Activated naive CD4-positive, alpha-beta T cell treated with Interleukin-2 at 50 U/mL for 16 hours (primary cell): ENCODE measurements around the gene GAS7.

ENCODE experiments used
- DNase-seq: peaks from one replicate; pipeline ENCODE4 v3.0.0-alpha.2; 2020

Gene GAS7

DNA sequence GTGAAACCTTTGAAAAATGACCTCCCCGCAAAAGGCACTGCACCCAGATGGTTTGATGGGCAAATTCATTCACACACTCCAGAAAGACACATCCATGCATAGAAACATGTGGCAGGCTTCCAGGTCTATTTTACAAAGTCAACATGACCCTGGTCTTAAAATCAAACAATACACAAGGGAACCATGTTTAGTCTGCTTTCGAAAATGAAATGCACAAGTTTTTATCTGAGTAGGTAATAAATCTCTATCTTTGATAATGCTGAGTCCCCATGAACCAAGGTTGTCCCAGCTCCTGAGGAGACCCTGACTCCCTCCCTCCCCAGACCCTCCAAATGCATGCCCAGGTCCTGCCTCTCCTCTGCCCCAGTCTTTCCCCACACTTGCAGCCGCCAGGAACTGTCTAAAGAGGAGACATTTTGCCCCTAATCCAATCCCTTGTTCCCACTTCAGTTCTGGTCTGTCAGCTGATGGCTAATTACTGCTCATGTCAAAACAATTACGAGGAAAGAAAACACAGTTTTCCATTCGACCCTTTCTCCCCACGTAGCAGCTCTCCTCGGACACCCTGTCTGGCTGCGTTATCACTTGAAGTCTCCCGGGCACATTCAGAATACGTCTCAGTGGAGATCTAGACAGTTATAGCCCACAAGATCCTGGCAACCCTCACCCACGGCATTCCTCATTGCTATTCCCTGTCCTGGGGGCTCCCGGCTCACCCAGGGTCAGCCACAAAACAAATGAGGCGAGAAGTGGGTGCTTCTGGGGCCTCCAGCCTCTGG, 224.5 kb downstream of the GAS7 start:
- DNase-seq = no peak

DNA sequence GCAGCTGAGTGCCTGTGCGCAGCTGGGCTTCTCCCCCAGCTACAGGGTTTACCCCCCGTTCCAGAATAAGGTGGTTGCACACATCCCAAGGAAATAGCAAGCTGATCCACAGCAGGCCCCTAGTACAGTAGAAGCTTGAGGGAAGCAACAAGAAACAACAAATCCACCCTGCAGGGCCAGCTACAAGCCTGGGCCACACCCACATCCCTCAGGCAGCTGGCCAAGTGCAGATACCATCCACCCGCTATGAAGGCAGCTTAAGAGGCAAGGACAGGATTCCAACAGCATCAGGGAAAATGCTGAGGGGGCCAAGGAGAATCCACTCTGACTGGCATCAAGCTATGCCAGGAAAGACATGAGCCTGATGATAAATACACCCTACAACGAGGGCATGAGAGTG, 226.4 kb downstream of the GAS7 start:
- no peak for DNase-seq

DNA sequence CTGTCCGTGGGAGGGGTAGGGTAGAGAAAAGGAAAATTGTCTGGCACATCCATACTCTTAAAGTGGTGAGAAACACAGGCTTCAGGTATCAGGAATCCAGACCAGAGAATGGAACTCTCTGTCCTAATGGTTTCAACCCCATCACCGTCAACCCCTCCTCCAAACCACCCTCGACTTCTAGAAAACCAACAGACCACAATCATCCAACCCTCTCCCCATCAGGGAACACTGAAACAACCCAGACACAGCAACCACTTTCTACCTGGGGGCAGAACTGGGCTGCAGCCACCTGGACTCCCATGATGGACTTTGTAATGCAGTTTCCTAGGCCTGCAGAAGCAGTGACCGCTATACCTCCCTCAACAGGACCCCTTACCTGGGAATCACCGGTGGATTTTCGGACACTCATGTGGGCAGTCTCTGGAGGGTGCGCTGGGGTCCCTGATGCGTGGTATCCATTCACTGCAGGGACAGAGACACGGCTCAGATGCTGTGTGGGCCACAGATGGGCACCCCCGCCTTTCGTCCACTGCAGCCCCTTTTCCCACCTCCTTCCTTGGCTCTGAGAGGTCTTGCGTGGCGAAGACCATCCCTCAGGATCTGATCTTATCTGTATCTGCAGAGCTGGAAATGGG, 229.0 kb downstream of the GAS7 start:
- DNase-seq = no peak

DNA sequence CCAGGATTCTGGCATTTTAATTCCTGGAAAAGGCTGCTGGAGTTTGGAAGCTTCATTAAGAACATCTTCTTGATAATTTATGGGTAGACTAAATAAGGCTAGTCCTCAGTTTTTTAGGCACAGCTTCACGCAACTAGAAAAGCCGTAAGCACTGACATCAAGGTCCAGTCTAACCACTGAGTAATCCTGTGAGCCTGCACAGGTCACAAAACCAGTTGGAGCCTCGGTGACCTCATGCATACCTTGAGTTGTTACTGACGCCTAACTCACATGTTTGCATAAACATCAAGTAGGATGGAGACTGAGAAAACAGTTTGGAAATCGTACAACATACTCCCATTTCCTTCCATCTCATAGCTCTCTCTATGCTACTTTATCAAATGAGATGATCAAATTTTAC, 229.5 kb downstream of the GAS7 start:
- DNase-seq = no peak

DNA sequence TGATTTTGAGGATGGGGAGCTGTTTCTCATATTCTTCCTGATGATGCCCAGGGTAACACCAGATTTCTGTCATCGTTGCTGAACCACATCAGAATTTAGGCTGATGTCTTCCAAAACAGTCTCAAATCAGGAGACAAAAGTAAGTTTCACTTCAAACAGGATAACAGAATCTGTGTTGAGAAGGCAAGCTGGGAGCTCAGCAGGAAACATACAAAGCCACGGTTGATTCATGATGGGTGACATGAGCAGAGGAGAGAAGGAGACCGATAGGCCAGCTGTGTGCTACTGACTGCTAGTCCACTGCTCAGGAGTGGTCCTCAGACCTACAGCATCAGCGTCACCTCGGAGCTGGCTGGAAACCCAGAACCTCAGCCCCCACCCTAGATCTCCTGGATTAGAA, 230.4 kb downstream of the GAS7 start:
- no peak for DNase-seq

DNA sequence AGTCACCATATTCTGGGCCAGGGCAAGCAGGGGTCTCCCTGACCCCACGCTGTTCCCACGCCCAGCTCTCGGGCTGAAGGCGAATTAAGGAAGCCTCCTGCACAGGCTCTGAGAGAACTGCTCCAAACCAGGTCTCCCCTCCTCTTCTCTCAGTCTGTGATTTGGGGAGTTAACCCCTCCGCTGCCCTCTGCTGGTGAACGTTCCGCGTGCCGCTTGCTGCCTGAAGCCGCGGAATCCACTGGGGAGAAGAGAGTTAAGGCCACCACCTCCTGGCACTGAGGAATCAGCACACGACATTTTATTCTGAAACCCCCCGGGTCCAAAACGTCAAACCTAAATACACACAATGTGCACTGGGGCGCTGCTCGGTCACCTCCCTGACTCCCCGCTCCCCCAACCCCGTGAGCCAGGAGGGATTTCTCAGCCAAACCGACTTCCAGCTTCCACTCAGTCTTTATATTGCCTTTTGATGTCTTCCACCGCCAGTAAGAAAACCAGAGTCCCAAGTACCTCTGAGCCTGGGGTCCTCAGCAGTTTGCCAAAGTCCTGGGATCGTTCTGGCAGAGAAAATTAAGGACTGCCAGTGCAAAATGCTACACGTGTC, 238.9 kb downstream of the GAS7 start:
- DNase-seq = no peak

DNA sequence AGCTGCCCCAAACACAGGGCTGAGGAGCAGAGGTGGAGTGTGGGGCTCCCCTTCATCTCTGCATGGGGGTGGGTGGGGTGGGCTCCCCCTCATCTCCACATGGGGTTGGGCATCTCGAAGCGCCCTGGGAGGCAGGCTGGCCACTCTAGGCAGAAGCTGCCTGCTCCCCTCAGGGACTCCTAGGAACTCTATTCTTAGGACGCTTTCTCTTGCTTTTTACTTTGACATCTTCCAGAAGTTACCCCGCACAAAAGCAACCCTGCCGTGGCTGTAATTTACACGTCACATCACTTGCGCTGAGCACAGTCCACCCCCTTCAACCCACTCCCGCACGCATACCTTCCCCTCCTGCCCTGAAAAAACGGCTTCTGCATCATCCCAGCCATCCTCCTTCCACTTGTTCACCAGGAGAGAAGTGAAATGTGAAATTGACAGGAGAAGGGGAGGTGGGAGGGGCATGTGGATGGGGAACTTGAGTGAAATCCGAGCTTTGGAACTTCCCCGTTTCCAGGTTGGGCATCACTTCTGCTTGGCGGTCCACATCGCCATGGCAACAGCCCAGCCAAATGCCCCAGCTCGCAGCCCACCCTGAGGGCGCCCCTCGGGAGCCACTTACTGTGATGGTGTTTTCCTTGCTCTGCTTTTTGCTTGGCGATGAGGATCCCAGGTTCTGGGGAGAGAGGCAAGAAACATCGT, 239.7 kb downstream of the GAS7 start:
- DNase-seq = no peak

DNA sequence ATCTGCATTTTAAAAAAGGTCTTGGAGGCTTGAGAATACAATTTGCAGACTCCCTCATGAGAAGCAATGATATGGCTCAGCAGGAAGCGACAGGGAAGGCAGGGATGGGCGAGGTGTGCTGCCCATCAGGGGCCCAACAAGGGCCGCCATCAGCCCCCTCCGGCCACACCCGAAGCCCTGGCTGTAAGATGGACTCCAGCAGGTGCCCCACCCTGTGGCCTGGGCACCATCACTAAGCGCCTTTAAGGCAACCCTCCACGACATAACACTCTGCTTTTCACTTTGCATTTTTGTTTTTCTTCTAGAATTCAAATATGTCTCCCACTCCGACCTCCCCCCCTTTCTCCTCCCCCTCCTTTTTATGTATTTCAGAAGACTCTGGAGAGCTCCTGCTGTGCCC, 241.2 kb downstream of the GAS7 start:
- DNase-seq = no peak

DNA sequence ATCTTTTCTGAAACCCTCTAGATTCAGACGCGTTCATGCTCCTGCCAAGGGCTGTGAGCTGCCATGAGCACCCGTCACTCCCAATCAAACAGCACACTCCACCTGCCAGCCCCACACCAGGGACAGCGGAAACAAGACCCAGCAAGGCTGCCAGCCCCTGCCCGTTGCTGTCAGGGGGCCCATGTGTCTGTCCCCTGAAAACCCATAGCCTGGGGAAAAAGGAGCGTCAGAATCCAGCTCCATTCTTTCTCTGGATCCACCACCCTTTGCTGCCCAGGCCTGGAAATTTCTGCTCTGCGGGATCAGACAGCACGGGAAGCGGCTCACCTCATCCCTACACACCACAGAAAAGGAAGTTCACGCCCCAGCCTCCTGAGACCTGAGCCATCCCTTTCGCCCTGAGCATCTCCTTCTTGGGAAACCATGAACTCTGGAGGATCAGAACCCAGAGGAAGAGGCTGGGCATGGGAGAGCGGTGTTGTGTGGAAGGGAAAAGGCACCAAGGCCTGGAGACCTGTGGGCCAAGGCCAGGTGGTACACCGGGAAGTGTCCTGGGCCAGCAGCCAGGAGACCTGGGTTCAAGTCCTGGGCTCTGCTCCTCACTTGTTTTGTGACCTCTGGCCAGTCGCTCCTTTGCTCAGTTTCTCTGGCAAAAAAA, 241.8 kb downstream of the GAS7 start:
- DNase-seq = no peak

DNA sequence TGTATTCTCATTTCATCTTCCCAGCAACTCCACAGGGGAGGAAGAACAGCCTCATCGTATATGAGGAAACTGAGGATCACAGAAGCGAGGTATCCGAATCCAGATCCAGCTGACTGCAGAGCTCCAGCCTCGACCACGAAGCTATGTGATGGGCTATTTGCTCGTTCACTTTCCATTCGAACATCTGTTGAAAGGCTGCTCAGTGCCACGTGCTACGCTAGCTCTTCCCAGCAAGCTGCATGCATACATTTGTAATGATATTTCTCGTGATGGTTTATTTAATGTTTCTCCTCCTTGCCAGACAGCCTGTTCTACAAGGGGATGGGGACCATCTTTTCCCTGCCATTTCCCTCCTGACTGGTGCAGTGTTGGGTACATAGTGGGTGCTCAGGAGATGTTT, 244.9 kb downstream of the GAS7 start:
- no peak for DNase-seq

DNA sequence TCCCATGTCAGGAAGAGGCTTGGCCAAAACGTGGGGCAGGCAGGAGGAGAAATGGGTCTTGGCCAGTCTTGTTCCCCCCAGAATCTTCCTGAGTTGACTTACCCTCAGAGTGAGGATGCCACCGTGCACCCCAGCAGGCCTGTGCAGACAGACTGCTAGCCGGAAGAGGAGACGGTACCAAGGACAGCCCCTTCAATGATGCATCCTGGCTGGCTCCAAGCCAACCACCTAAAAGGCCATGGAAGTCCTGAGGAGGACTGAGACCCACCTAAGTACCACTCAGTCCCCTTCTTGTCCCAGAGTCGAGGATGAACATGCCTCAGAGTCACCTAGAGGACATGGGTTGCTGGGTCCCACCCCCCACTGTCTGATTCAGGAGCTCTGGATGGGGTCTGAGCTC, 246.6 kb downstream of the GAS7 start:
- DNase-seq = no peak

DNA sequence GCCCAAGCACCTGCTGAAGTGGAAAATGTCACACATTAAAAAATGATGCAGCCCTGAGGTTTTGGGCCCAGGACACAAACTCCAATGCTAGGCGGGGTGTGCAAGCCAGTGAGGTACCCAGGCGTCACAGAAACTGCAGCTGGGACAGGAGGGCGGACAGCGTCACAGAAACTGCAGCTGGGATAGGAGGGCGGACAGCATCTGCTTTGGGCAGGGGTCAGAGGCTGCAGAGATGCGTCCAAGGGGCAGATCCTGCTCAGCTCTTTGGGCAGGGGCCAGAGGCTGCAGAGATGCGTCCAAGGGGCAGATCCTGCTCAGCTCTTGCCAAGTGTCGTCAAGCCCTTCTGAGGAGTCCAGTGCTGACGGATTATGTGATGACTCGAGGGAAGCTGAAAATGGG, 249.5 kb downstream of the GAS7 start:
- no peak for DNase-seq

DNA sequence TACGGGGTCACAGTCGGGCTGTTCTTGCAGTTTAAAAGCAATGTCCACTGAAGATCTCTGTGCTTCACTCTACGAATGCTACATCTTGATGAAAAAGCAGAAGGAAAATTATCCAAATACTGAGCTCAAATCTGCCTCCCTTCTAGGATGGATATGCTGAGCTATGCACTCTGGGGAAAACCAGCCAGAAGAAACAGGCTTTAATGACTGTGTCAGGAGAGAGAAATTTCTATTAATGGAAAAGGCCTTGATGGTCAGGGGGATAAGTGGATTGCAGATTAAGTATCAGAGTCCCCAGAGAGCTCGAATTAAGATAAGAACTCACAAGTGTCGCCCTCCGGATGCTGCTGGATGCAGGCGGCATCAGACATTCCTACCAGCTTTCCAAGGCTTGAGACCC, 253.7 kb downstream of the GAS7 start:
- DNase-seq = no peak

DNA sequence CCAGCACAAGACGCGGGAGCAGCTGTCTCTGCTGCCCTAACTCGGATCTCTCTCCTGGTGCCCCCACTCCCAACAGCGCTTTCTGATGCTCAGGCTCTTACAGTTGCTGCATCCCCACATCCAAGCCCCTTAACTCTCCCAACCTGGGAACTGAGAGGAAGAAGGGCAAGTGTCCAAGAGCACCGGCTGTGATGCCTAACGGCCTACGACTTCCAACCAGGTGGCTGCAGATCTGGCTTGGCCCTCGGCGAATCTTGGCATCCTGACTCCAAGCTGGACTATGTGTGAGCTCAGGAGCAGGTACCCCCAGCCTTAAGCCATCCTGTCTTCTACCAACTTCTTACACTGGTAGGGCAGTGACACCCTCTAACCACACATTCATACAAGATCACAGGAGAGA, 255.1 kb downstream of the GAS7 start:
- DNase-seq = no peak

DNA sequence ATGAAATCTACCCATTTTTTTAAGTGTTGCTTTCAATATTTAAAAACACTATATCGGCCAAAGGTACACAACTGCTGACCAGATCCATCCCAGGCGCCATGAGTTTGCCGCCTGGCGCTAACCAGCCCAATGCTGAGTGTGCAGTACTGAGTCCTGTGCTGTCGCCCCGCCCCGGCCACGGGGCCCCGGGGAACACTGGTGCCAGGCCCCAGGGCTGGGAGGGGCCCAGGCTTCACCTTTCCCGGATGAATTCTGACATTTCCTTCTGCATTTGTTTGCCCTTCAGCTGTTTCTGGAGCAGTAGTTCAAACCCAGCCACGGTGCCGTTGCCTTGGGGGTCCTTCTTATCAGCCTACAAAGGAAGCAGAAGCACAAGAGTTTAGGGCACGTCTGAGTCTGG, 255.5 kb downstream of the GAS7 start:
- DNase-seq = no peak

DNA sequence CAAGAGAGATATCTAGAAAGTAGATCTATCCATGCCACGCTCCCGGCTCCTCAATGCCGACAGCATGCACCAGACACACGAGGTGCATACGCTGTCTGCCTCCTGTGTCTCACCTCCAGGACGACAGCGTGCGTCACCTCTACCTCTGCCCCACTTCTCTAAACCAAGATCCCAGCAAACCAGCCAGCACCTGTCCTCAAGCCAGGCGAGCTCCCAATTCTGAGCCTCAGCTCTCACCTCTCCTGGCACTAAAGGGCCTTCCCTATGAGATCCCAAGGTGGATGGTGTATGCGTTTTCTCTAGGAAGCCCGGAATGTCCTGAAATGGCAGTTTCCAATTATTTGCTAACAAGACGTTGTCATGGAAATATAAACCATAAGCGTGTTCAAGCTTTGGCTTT, 257.1 kb downstream of the GAS7 start:
- DNase-seq = no peak

DNA sequence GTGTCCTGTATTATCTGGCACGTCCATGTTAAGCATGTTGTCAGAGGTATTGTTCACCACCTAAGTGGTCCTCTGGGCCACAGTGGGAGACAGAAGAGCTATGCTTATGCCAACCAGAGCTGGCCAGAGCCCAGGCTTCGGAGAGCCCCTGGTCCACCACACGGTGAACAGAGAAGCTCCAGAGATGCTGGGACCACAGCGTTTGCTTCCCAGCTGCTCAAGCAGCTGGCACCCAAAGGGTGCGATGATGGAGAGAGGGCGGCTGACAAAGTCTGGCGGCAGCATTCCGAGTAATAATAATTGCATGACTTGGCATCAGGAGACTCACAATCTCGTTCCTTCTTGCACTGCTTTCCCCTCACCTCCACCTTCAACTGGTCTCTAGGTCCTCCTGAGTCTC, 257.6 kb downstream of the GAS7 start:
- DNase-seq = no peak

DNA sequence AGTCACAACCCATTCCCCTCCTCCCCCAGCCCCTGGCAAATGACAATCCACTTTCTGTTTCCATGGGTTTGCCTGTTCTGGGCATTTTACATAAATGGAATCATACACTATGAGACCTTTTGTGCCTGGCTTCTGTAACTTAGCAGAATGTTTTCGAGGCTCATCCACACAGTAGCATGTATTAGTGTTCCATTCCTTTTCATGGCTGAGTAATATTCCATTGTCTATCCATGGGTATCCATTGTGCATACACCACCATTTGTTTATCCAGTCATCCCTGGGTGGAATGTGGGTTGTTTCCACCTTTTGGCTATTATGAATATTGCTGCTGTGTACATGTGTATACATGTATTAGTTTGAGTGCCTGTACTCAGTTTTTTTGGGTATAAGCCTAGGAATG, 259.6 kb downstream of the GAS7 start:
- no peak for DNase-seq

DNA sequence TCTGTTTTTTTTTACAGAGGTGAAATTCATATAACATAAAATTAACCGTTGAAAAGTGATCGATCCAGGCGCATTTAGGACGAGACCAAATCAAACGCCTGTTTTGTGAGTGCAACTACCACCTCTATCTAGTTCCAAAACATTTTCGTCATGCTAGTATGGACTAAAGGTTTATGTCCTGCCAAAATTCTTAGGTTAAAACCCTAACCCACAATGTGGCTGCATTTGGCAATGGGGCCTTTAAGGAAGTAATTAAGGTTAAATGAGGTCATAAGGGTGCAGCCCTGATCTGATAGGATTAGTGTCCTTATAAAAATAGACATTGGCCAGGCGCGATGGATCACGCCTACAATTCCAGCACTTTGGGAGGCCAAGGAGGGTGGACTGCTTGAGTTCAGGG, 260.5 kb downstream of the GAS7 start:
- DNase-seq = no peak

DNA sequence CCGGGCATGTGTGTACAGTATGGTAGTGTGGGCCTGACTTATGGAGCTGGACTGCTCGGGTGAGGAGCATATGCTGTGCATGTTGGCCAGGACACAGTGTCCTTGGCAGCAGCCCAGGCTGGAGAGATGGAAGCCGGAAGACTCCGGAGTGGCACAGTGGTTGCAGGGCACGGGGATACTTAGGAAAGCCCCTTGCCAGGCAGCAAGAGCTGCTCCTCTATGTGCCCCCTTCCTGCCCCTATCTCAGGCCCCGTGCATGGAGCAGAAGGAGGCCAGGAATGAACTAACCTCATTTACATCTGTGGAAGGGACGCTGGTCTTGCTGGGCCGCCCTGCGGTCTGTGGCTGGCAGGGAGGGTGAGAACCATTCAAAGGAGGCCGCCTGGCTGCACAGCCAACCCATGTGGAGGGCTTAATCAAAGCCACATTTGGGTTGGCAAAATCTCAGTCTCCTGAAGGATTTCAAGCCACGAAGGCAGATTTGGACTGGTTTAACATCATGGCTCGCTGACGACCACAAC, 261.1 kb downstream of the GAS7 start:
- no peak for DNase-seq

DNA sequence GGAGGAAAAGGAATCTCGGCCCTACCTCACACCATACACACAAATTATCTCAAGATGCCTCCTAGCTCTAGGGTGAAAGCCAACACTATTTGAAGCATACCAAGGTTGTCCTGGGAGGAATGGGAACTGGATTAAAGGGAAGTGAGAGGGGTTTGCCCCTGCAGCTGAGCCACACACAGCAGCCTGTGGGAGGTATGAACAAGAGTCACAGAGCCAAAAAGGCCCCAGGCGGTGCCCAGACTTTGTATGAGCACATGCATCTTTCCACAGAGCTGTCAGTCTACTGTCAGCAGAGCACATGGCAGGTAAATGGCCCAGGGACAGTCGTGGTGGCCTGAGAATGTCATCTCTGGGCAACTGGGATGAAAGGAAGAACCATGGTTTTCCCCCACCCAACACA, 262.3 kb downstream of the GAS7 start:
- DNase-seq = no peak

DNA sequence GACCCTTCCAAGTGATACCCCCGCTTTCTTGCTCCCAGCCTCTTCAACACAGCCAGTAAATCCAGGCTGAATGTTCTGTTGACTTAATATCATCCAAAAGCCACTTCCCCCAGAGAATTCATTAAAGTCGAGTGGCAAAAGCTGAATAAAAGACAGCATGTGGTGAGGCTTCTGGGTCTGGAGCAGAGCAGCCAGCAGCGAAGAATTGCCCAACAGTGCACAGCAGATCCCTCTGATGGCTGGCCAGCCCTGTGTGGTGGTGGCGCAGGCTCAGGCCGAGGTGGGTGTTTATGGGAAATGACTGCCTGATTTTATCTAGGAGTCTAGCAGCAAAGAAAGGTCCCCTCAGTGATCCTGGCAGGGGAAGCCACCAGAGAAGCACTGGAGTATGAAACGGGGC, 263.0 kb downstream of the GAS7 start:
- no peak for DNase-seq

DNA sequence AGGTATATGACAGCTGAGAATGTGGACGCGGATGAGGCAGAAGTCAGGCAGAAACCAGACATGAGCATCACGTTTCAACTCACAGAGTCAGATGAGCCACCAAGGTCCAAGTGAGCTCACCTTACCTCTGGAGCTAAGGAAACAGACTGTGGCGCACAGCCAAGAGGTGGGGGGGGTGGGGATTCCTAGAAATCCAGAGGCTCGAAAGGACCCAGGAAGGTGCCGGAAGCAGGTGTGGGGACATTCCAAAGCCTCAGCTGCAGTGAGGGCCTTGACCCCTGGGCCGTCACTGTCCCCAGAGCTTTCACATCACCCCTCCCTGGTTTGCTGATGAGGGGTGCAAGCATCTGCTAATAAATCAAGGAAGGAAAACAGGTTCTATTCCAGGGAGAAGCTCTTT, 264.1 kb downstream of the GAS7 start:
- no peak for DNase-seq
